Hematopoietic multipotent progenitor cell treated with erythropoietin and hydrocortisone succinate and interleukin-3 and kit ligand, for 4 days (in vitro differentiated cells): Measurements from ENCODE around the gene RAB36.

ENCODE experiments used
- DNase-seq: peaks from one replicate; pipeline ENCODE4 v3.0.0-alpha.2; 2015

The RAB36 gene

GRCh38 chr22:23140385-23140784, 4.9 kb upstream of the RAB36 start:
- no peak for DNase-seq

GRCh38 chr22:23142546-23143105, 2.7 kb upstream of the RAB36 start:
- DNase-seq = no peak

- DNase-seq = no peak
Measured at GRCh38 chr22:23143119-23143518, 2.2 kb upstream of the RAB36 start.

- no peak for DNase-seq
Measured at GRCh38 chr22:23144432-23144831, 845 bp upstream of the RAB36 start.

GRCh38 chr22:23145878-23146470, 697 bp downstream of the RAB36 start:
- DNase-seq = no peak

GRCh38 chr22:23146478-23147205, 1.4 kb downstream of the RAB36 start:
- DNase-seq = no peak

GRCh38 chr22:23147617-23148387, 2.5 kb downstream of the RAB36 start:
- DNase-seq = peak; percentile 27

- no peak for DNase-seq
Measured at GRCh38 chr22:23149743-23150238, 4.5 kb downstream of the RAB36 start.

GRCh38 chr22:23150762-23151161, 5.5 kb downstream of the RAB36 start:
- no peak for DNase-seq

- DNase-seq = no peak
Measured at GRCh38 chr22:23151827-23152226, 6.5 kb downstream of the RAB36 start.

GRCh38 chr22:23152238-23153114, 7.2 kb downstream of the RAB36 start:
- peak; percentile 44 for DNase-seq

GRCh38 chr22:23153994-23154393, 8.7 kb downstream of the RAB36 start:
- DNase-seq = no peak

- DNase-seq = no peak
Measured at GRCh38 chr22:23154461-23154860, 9.2 kb downstream of the RAB36 start.

GRCh38 chr22:23155143-23155542, 9.9 kb downstream of the RAB36 start:
- DNase-seq = no peak

- no peak for DNase-seq
Measured at GRCh38 chr22:23155831-23156230, 10.6 kb downstream of the RAB36 start.

- DNase-seq = no peak
Measured at GRCh38 chr22:23156286-23156685, 11.0 kb downstream of the RAB36 start.

GRCh38 chr22:23157560-23158515, 12.6 kb downstream of the RAB36 start:
- DNase-seq = no peak

GRCh38 chr22:23158516-23159290, 13.4 kb downstream of the RAB36 start:
- DNase-seq = no peak

- DNase-seq = no peak
Measured at GRCh38 chr22:23159291-23159630, 14.0 kb downstream of the RAB36 start.

- DNase-seq = no peak
Measured at GRCh38 chr22:23161029-23161428, 15.8 kb downstream of the RAB36 start.

- no peak for DNase-seq
Measured at GRCh38 chr22:23161574-23161973, 16.3 kb downstream of the RAB36 start.
